ENCODE data around the gene FCMR.

FCMR gene

GRCh38 chr1:206921772-206922265, at the start of gene FCMR:
Gene FCMR (minus strand): TSS chr1:206921941. CDS start chr1:206921854, 87 bp downstream.
- H3K27me3 ChIP-seq = no peaks in the 10 kb centered on the region
- peak within 1 kb of the TSS; percentile 44 to 55 for H3K4me3 ChIP-seq (ENCODE audit: low read depth in 1 of 2, low read length in 1 of 2)
- H3K9me3 ChIP-seq = no peaks in the 10 kb centered on the region
- no peak for TF ChIP-seq CTCF (IDR thresholded peaks at IDR 0.05)
- no peaks in the 10 kb centered on the region for H3K36me3 ChIP-seq
- H3K4me1 ChIP-seq (ENCODE audit: control insufficient read depth in 1 of 2, insufficient read depth in 1 of 2, low read depth in 1 of 2, low read length in 1 of 2) = peaks cover 32 to 40% of the 10 kb centered on the region in 2 experiments
- peak within 1 kb of the TSS; percentile 90 for H3K27ac ChIP-seq

DNA sequence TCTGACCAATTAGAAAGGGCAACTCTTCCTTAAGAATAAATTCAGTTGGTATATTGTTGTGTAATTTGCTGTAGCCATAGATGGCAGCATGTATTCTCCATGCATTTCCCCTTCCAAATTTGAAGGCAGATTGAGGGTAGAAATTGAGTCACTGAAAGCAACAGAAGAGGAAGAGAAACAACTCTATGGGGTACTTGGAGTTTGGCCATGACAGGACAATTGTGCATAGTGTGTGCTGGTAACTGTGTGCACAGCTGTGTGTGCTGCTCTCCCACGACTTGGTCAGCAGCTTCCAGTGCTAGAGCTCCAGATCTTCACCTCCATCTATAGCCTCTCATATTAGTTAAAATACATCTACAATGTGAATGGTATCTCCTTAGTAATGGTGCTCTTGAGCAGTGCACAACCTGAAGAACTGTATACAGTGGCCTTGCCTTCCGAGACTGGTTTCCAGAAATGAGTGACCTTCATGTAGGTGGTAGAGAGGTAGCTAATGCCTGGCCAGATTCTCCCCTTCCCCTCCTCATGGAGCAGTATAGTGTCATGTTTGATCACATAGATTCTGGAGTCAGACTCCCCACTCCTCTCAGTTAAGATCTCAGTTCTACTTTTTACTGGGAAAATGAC, 49.4 kb upstream of the FCMR start:
- Histone ChIP-seq H3K27ac (no peak overlapping the region), H3K4me1 (ENCODE audit: control insufficient read depth in 1 of 2, insufficient read depth in 1 of 2, low read depth in 1 of 2, low read length in 1 of 2) (peaks cover 13 to 15% of the 10 kb centered on the region in 2 experiments), H3K4me3 (ENCODE audit: low read depth in 1 of 2, low read length in 1 of 2) (no peak overlapping the region), H3K27me3 (peaks cover 61% of the 10 kb centered on the region), H3K36me3 (no peaks in the 10 kb centered on the region), H3K9me3 (no peaks in the 10 kb centered on the region)
- no peak for TF ChIP-seq CTCF (IDR thresholded peaks at IDR 0.05)

DNA sequence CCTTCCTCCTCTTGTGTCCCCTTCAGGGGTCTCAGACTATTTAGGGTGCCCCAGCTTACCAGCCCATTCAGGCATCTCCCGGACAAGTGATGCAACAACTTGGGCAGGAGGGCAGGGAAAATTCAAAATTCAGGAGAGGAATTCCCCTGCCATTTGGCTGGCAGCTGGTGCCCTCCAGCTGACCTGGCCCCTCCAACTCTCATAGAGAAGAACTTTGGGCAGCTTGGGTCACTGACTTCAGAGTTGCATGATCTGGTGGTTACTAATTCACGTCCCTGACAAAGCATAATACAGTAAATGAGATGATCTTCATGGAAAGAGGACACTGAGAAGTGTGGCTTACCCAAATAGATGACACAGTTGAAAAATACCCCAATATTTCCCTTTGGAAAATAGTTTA, 48.7 kb upstream of the FCMR start, which contains the start of gene FCAMR:
TSS of gene FCAMR (minus strand) at position 15 of the 400 bp plus-strand sequence. CDS start 335 bp downstream, outside the sequence.
- Histone ChIP-seq H3K4me3 (ENCODE audit: low read depth in 1 of 2, low read length in 1 of 2) (no peak within 1 kb of the TSS), H3K27me3 (peaks cover 68% of the 10 kb centered on the region), H3K27ac (no peak within 1 kb of the TSS), H3K4me1 (ENCODE audit: control insufficient read depth in 1 of 2, insufficient read depth in 1 of 2, low read depth in 1 of 2, low read length in 1 of 2) (peaks cover 13 to 15% of the 10 kb centered on the region in 2 experiments), H3K9me3 (no peaks in the 10 kb centered on the region), H3K36me3 (no peaks in the 10 kb centered on the region)
- no peak for TF ChIP-seq CTCF (IDR thresholded peaks at IDR 0.05)

GRCh38 chr1:206969090-206969489, 47.3 kb upstream of the FCMR start:
- no peak overlapping the region for H3K27ac ChIP-seq
- H3K27me3 ChIP-seq = peaks cover 82% of the 10 kb centered on the region
- H3K4me1 ChIP-seq (ENCODE audit: control insufficient read depth in 1 of 2, insufficient read depth in 1 of 2, low read depth in 1 of 2, low read length in 1 of 2) = peaks cover 13 to 15% of the 10 kb centered on the region in 2 experiments
- no peak for TF ChIP-seq CTCF (IDR thresholded peaks at IDR 0.05)
- H3K36me3 ChIP-seq = no peaks in the 10 kb centered on the region
- no peaks in the 10 kb centered on the region for H3K9me3 ChIP-seq
- H3K4me3 ChIP-seq (ENCODE audit: low read depth in 1 of 2, low read length in 1 of 2) = no peak overlapping the region

DNA sequence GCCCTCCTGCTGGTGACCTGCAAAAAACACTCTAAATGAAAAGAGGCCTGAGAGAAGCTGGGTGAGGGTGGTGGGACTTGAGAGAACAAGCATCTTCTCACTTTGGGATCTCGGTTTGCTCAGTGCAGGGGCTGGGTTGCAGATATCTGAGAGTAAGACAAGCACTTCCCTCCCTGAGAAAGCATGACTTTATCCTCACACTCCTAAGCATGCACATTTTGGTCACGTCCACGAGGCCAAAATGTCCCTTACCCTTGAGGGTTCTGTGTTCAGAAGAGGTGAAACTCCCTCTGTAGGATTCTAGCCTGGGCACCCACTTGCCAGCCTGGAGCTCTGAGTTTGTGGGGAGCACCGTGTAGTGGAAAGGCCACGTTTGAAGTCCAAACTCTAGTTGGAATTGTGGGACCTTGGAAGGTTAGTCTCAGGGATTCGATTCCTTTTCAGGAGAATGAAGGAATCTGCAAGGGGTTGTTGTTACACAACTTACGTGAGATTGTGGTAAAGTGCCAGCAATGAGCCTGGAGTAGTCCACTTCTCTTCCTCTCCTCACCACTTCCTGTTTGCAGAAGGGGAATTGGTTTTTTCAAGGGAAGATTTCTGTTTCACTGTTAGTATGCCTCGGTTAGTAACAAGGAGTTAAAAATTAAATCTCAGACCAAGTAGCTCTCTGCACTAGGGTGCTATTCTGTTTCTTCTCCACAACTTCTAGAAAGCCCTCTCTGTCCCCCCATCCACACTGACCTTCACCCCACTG, 45.5 kb upstream of the FCMR start:
- Histone ChIP-seq H3K27me3 (peaks cover 79% of the 10 kb centered on the region), H3K4me3 (ENCODE audit: low read depth in 1 of 2, low read length in 1 of 2) (no peak overlapping the region), H3K27ac (peak overlapping the region; percentile 6), H3K36me3 (no peaks in the 10 kb centered on the region), H3K4me1 (ENCODE audit: control insufficient read depth in 1 of 2, insufficient read depth in 1 of 2, low read depth in 1 of 2, low read length in 1 of 2) (peaks cover 13 to 16% of the 10 kb centered on the region in 2 experiments), H3K9me3 (no peaks in the 10 kb centered on the region)
- TF ChIP-seq CTCF (IDR thresholded peaks at IDR 0.05) = no peak

Measured in neutrophil (primary cell).